NCI-H82 treated with DMSO at 0.1 percent for 48 hours (cell line): ENCODE data around the gene CMYA5.
"Not testable (repeated sequence)": the region's sequence is repeated elsewhere in the genome, so short reads cannot be mapped to it uniquely, and the experiment has no call there.

Experiments
- DNase-seq: peaks from one replicate; lab custom pipeline; 2025; ENCODE audit not compliant: unreplicated experiment; lab: John Stamatoyannopoulos, UW

CMYA5 gene

DNA sequence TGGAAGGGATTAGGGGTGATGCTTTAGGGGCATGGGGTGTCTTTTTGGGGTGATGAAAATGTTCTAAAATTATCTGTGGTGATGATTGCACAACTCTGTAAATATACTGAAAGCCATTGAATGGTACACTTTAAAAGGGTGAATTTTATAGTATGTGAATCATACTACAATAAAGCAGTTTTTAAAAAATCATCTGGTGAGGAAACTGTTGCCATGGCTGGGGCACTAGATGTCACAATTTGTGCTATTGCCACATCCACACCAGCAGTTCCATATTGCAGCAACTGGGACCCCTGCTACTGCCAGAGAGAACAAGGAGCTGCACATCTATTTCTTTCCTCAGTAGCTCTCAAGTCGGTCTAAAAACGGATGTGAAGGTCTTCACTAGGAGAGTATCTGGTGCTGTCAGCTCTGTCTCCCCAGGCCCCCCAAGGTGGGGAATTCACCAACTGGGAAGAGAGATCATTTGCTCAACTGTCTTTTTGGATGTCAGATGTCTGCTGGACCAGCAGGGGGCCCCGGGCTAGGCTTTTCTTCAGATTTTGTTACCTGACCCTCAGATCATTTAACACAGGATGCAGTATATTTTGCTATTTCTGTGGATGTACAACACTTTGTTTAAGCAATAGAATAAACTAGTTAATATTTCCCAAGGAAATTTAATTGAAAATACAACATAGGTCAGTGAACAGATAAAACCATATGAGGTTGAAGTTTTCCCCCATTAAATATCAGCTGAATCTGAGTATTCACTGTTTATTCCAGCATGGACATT lies 13.2 kb downstream of the CMYA5 start:
- DNase-seq = no peak

DNA sequence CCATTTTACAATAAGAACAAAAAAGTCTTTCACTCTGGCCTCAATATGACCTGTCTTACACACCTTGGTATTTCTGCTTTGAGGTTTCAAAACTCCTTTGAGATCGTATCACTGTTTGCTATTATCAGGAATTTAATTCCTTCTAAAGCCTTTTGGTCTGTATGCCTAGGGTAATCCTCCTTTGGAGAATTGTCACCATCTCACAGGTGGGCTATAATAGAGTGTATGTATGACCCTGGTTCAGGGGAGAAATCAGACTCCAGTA lies 13.7 kb downstream of the CMYA5 start:
- no peak for DNase-seq

DNA sequence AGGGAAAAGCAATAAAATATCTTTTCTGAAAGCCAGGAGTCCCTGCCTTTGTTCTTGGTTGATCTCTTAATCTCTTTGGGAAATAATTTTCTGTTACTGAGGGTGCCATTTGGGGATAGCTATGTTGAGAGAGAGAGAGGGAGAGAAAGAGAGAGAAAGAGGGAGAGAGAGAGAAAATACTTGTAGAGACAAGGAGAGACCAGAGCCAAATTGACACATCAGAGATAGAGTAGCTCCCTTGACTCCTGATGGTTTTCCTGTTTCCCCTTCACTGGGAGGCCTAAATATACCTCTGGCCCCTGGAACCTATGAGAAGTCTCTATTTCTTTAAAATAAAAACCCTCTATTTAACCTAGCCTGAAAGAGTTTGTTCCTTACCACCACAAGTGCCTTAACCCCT lies 14.9 kb downstream of the CMYA5 start:
- DNase-seq = no peak

DNA sequence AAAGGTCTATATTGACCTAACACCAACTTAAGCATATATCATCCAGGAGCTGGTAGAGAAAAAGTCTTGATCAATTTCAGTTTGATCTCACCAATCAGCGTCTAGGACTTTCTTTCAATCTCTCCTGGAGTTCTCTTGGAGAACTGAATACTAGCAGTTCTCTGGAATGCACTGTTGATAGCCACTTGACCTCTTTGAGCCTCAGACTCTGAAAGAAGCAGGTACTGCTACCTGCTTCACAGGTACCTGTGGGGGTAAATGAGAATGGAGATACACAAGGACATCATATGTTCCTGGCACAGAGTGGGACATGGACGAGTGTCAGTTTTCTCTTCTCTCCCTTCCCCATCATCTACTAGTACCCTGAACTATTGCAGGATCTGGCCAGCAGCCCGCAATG lies 16.0 kb downstream of the CMYA5 start:
- DNase-seq = no peak

DNA sequence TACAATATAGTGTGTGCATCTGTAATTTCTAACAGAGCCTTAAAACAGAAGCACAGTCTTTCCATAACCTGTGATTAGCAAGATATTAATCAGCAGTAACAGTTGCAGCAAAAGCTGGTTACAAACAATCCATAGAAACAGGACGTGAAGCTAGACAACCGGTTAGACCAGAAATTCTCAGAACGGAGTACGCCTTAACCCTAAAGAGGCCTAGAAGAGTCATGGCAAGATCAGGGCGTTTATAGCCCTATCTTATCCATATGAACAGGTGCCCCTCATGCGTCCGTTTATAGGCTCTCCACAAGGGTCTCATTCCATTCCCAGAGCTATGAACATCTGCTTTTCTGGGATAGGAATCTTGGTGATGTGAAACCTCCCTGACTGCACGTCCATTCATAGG lies 16.7 kb downstream of the CMYA5 start:
- DNase-seq = not testable (repeated sequence)

DNA sequence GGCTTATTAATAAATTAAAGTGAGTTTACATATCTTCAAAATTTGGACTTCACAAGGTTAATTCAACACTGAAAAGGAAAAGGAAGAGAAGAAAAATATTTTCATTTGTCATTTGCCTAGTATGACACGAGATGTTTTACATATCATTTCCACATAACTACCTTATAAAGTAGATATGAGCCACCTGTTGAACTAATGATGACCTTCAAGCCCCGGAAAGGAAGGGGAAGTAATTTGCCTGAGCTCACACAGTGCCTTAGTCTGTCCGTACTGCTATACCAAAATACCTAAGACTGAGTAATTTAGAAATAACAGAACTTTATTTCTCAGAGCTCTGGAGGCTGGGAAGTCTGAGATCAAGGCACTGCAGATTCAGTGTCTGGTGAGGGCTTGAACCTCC lies 17.9 kb downstream of the CMYA5 start:
- DNase-seq = no peak

DNA sequence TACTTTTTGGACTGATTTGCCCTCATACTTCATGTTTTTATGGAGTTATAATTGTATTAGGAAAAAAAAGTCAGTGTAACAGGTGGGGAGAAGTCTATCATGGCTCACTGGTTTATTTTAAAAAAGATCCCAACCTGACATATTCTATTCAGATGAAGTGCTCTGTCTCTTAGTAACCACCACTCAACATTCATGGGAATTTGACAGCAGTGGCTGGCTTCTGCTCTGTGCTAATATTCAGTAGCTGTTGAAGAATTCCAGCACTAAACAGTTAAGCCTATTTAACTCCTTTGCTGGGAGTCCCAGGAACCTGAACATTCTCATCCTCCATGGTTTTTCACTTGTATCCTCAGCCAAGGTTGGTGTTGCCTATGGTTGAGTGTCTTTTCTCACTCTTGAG lies 23.1 kb downstream of the CMYA5 start:
- DNase-seq = no peak

DNA sequence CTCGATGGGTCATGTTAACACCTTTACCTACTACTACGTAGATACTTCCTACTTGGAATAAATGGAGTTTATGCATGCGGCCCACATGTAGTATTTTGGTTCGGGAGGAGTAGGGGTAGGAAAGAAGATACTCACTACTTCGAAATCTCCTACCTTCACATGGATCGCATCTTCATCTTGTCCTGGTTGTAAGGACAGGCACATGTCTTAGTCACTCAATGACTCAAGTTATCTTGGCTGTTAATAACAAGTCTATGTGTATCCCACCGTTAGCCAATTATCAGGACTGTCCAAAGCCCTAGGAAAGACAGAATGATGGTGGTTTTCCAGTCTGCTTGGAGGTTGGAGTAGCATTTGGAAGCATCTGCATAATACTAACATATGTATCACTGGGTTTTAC lies 24.1 kb downstream of the CMYA5 start:
- no peak for DNase-seq

DNA sequence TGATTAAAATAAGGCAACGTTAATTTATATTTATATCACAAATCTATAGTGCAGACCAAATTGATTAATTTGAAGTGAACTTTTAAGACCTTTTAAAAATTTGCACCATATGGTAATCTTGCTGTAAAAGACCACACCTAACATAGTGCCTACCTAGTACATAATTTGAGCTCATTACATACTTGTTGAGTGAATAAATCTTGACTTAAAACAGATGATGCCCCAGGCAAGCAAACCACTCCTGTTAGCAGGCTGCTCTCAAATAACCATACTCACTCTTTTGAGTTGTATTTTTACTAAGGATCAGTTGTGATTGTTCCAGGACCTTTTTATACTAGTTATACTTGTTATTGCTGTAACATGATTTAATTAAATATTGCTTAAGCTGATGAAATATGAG lies 27.2 kb downstream of the CMYA5 start:
- no peak for DNase-seq

DNA sequence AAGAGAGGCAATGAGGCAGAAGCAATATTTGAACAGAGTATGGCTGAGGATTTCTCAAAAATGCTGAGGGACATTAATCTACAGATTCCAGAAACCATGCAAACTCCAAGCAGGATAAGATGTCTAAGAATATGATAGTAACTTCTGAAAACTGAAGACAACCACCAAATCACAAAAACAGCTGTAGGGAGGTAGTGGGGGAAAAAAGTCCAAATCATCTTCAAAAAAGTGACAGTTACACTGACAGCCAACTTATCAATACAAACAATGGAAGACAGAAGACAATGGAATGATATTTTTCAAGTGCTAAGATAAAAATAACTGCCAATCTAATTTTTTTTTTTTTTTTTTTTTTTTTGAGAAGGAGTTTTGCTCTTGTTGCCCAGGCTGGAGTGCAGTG lies 30.5 kb downstream of the CMYA5 start:
- no peak for DNase-seq

DNA sequence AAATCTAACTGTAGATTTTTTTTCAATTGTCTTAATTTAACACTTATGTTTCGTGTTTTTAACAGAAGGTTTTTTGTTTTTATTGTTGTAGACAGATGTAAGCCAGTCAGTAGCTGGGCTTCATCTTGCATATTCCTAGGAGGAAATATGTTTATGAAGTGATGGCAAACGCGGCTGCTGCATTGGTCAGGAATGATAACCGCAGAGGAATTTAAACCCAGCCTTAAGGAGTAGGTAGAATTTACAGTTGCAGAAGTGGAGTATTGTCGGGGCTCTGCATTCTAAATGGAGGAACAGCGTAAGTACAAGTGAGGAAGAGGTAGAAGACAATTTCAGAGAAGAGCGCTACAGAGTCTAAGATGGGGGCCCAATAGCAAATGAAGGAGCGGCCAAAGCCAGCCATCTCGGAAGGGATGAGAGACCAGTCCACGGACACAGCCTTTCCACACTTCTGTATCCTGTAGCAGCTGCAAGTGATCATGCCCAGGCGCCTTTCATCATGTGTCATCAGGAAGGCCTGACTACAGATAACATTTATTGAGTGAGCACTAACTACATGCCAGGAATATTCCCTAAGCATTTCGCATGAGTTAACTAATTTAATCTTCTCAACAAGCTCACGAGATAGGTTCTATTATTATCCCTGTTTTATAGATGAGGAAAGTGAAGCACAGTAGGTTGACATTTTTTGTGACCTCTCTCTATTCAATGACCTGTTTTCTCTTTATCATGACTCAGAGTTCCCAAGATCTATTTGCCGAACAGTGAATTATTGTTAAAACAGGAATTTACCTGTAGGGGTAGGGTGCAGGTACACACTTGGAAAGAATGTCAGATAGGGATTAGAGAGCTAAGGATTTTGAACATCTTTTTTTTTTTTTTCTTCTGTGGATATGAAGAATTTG lies 38.1 kb downstream of the CMYA5 start:
- DNase-seq = no peak

DNA sequence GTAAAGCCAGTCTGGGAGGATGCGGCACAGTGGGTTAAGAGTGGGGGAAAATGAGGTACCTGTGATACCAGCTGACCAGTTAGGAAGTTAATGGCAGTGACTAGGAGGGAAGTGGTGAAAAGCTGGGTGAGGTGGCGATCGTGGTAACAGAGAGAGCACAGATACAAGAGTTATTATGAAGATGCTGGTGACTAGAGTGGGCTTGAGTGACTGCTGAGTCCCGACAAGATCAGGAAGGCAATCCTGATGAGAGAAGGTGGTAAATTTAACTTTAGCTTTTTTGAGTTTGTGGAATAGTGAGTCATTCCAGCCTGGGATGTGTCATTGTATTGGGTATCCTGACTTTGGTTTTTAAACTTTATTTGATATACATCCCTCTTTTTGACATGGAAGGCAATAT lies 38.8 kb downstream of the CMYA5 start:
- no peak for DNase-seq

DNA sequence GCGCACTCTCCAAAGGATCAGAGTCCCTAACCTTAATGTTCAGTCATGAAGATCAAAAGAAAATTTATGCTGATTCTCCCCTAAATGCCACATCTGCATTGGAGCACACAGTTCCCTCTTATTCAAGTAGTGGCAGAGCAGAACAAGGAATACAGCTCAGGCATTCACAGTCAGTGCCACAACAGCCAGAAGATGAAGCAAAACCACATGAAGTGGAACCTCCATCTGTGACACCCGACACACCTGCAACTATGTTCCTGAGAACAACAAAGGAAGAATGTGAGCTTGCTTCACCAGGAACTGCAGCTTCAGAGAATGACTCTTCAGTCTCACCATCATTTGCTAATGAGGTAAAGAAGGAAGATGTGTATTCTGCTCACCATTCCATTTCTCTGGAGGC lies 40.0 kb downstream of the CMYA5 start:
- DNase-seq = no peak

DNA sequence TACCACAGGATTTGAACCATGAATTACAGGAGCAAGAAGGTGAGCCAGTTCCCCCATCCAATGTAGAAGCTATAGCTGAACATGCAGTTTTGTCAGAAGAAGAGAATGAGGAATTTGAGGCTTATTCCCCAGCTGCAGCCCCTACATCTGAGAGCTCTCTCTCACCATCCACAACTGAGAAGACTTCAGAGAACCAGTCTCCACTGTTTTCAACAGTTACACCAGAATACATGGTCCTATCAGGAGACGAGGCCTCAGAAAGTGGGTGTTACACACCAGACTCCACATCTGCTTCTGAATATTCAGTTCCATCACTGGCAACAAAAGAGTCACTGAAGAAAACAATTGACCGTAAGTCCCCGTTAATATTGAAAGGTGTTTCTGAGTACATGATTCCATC lies 40.9 kb downstream of the CMYA5 start:
- no peak for DNase-seq

DNA sequence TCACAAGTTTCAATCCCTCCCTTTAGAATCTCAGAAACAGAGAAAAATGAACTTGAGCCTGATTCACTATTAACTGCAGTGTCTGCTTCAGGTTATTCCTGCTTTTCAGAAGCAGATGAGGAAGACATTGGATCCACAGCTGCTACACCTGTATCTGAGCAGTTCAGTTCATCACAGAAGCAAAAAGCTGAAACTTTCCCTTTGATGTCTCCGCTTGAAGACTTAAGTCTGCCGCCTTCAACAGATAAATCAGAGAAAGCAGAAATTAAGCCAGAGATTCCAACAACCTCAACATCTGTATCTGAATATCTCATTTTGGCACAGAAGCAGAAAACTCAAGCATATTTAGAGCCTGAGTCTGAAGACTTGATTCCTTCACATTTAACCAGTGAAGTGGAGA lies 42.1 kb downstream of the CMYA5 start:
- no peak for DNase-seq

DNA sequence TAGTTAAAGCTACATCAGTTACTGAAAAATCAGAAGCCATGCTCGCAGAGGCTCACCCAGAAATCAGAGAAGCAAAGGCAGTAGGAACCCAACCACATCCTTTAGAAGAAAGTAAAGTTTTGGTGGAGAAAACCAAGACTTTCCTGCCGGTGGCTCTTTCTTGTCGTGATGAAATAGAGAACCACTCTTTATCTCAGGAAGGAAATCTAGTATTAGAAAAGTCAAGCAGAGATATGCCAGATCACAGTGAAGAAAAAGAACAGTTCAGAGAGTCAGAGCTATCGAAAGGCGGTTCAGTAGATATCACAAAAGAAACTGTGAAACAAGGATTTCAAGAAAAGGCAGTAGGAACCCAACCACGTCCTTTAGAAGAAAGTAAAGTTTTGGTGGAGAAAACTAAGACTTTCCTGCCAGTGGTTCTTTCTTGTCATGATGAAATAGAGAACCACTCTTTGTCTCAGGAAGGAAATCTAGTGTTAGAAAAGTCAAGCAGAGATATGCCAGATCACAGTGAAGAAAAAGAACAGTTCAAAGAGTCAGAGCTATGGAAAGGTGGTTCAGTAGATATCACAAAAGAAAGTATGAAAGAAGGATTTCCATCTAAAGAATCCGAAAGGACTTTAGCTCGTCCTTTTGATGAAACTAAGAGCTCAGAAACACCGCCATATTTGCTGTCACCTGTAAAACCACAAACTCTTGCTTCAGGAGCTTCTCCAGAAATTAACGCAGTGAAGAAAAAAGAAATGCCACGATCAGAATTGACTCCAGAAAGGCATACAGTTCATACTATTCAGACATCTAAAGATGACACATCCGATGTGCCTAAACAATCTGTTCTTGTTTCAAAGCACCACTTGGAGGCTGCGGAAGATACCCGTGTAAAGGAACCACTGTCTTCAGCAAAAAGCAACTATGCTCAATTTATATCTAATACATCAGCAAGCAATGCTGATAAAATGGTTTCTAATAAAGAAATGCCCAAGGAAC lies 47.2 kb downstream of the CMYA5 start:
- DNase-seq = no peak

DNA sequence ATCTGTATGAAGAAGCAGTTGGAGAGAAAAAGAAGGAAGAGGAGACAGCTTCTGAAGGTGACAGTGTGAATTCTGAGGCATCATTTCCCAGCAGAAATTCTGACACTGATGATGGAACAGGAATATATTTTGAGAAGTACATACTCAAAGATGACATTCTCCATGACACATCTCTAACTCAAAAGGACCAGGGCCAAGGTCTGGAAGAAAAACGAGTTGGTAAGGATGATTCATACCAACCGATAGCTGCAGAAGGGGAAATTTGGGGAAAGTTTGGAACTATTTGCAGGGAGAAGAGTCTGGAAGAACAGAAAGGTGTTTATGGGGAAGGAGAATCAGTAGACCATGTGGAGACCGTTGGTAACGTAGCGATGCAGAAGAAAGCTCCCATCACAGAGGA lies 48.7 kb downstream of the CMYA5 start:
- DNase-seq = no peak

DNA sequence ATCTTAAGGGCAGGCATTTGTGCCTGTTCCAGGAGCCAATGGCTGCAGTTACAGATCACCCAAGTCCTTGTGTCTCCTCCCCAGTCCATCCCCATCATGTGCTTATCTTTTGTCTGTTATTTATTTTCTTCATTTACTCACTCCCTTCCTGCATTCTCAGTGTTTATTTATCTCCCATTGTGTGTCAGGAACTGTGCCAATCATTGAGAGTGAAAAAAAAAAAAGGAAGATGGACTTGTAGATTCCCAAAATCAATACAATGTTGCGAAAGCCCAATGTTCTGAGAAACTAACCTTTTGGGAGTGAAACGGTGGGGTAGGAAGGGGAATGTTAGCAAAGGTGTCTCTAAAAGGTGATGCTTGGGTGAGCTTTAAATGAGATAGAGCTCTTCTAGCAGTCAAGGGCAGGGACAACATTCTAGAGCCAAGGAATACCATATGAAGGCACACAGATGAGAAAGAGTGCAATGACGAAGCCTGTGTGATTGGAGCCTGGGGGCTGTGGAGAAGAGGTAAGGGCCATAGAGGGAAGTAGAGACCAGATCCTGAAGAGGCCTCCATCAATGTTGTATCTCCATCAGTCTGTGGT lies 53.0 kb downstream of the CMYA5 start:
- DNase-seq = no peak

DNA sequence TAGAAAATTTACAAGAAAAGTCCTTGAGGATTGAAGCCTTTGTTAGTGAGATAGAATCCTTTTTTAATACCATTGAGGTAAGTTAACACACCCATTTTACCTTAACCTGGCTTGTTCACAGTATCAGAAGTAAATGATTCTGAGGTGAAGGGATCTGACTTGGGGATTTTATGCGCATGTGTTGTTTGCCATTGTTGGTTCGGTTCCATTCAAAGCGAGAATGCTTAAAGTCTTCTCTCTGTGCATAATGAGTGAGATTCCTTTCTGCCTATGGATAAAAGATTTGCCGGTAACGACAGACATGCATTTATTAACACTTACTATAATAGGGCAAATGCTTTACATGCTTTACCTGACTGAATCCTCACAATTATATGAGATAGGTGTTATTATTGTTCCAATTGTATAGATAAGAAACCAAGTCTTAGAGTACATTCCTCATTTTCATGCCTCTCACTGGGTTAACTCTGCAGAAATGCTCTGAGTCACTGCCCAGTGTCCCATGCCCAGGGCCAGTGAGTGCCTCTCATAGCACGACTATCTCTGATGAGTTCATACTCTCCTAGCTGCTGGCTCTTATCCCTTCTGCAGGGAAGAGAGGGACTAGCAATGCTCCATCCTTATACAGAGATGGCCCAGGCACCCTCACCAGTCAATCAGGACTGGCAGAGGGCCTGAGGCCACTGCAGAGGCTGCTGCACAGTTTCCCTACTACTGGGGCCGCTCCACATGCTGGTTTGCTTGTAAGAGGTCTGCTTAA lies 54.4 kb downstream of the CMYA5 start:
- no peak for DNase-seq

DNA sequence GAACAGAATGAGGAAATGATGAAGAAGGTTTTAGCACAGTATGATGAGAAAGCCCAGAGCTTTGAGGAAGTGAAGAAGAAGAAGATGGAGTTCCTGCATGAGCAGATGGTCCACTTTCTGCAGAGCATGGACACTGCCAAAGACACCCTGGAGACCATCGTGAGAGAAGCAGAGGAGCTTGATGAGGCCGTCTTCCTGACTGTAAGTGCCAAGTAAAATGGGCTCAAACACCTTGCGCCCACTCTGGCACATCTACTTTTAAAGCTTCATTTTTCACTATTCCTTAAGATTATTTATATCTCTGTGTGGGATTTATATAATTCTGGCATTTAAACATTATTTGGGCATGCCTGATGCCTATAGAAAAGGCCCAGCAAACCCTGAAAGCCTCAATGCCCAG lies 55.6 kb downstream of the CMYA5 start:
- no peak for DNase-seq
